ENCODE data around the gene DTNBP1. TPM values are rescaled to one million over a fixed set of nuclear protein-coding genes. Genes with fewer than 3 reads are reported as not detected.
"Not testable (repeated sequence)": the region's sequence is repeated elsewhere in the genome, so short reads cannot be mapped to it uniquely, and the experiment has no call there.

The DTNBP1 gene
- total and polyA plus RNA-seq, 2 donors (not counting 1 experiment from before 2014, with no cell fraction given), result 9.9 to 13.6 TPM

DNA sequence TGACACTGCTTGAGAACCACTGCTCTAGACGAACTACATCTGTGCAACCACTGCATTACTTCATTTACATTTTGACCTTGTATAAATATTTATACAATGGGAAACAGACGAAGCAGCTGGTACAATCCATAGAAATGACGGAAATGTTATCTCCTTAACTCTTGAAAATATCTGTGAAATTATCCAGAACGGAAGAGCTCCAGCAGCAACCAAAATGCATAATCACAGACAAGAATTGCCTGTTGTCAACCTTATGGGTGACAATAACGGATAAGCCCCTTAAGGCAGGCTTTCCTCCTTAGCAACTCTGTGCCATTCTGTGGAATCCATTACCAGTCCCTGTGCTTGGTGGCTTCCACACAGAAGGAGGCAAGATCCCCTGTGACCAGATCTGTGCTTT is 115.4 kb downstream of the DTNBP1 start:
- Histone ChIP-seq H3K9me3 (ENCODE audit: control insufficient read depth, insufficient read depth, low read depth, low read length) (no peaks in the 10 kb centered on the region), H3K9ac (ENCODE audit: insufficient read depth, low read length) (no peak overlapping the region), H3K36me3 (ENCODE audit: control insufficient read depth, insufficient read depth, low read length) (peaks cover 2% of the 10 kb centered on the region), H3K4me1 (ENCODE audit: control insufficient read depth, extremely low read depth, insufficient read depth, low read length) (no peaks in the 10 kb centered on the region), H3K4me2 (ENCODE audit: extremely low read depth, insufficient read depth, low read length) (no peak overlapping the region), H3K4me3 (replicated peaks in 1 of 4; ENCODE audit: control extremely low read depth in 1 of 4, insufficient read depth in 1 of 4, low read depth in 3 of 4, low read length in 4 of 4) (no peak overlapping the region), H3K27me3 (ENCODE audit: control insufficient read depth, insufficient read depth, low read length) (no peaks in the 10 kb centered on the region), H2AFZ (ENCODE audit: low read length) (no peak overlapping the region), H3K79me2 (ENCODE audit: control insufficient read depth, insufficient read depth, low read length) (no peaks in the 10 kb centered on the region), H4K20me1 (ENCODE audit: control insufficient read depth, extremely low read depth, insufficient read depth, low read length) (no peaks in the 10 kb centered on the region), H3K27ac (ENCODE audit: insufficient read depth, low read length) (no peak overlapping the region)
- TF ChIP-seq EZH2 (IDR thresholded peaks at IDR 0.05; ENCODE audit: low read length, missing control alignments) (no peak), CTCF (conservative IDR thresholded peaks at IDR 0.05 in 1 of 2, IDR thresholded peaks at IDR 0.05 in 1 of 2; ENCODE audit: low read depth in 1 of 2, low read length in 2 of 2) (no peak)
- peak in 1 of 2 donors; percentile 78 for DNase-seq (ENCODE audit: low read depth in 2 of 2)

- Histone ChIP-seq H3K4me2 (ENCODE audit: extremely low read depth, insufficient read depth, low read length) (no peak overlapping the region), H3K36me3 (ENCODE audit: control insufficient read depth, insufficient read depth, low read length) (peaks cover under 1% of the 10 kb centered on the region), H3K27ac (ENCODE audit: insufficient read depth, low read length) (no peak overlapping the region), H3K4me3 (replicated peaks in 1 of 4; ENCODE audit: control extremely low read depth in 1 of 4, insufficient read depth in 1 of 4, low read depth in 3 of 4, low read length in 4 of 4) (no peak overlapping the region), H3K4me1 (ENCODE audit: control insufficient read depth, extremely low read depth, insufficient read depth, low read length) (no peaks in the 10 kb centered on the region), H2AFZ (ENCODE audit: low read length) (no peak overlapping the region), H3K9me3 (ENCODE audit: control insufficient read depth, insufficient read depth, low read depth, low read length) (no peaks in the 10 kb centered on the region), H3K27me3 (ENCODE audit: control insufficient read depth, insufficient read depth, low read length) (no peaks in the 10 kb centered on the region), H3K79me2 (ENCODE audit: control insufficient read depth, insufficient read depth, low read length) (no peaks in the 10 kb centered on the region), H4K20me1 (ENCODE audit: control insufficient read depth, extremely low read depth, insufficient read depth, low read length) (no peaks in the 10 kb centered on the region), H3K9ac (ENCODE audit: insufficient read depth, low read length) (no peak overlapping the region)
- TF ChIP-seq CTCF (conservative IDR thresholded peaks at IDR 0.05 in 1 of 2, IDR thresholded peaks at IDR 0.05 in 1 of 2; ENCODE audit: low read depth in 1 of 2, low read length in 2 of 2) (no peak), EZH2 (IDR thresholded peaks at IDR 0.05; ENCODE audit: low read length, missing control alignments) (no peak)
- no peak for DNase-seq (ENCODE audit: low read depth in 2 of 2)
Observed at GRCh38 chr6:15546591-15546990, 116.2 kb downstream of the DTNBP1 start.

DNA sequence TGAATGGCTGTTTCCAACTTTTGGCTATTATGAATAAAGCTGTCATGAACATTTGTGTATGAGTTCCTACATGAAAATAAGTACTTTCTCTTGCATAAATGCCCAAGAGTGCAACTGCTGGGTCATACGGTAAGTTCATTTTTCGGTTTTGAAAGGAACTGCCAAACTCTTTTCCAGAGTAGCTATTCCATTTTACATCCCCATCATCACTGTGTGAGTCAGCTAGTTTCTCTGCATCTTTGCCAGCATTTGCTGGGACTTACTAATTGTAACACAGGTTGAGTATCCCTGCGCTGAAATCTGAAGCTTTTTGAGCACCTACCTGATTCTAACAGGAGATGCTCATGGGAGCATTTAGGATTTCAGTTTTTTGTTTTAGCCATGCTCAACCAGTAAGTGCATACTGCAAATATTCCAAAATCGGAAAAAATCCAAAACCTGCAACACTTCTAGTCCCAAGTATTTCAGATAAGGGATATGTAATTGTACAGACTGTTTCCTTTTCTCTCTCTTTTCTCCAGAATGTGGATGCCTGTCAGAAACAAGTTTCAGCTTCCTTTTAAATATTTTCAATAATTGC is 118.4 kb downstream of the DTNBP1 start:
- Histone ChIP-seq H3K9me3 (ENCODE audit: control insufficient read depth, insufficient read depth, low read depth, low read length) (no peaks in the 10 kb centered on the region), H3K4me2 (ENCODE audit: extremely low read depth, insufficient read depth, low read length) (no peak overlapping the region), H3K4me1 (ENCODE audit: control insufficient read depth, extremely low read depth, insufficient read depth, low read length) (no peaks in the 10 kb centered on the region), H2AFZ (ENCODE audit: low read length) (no peak overlapping the region), H3K27ac (ENCODE audit: insufficient read depth, low read length) (no peak overlapping the region), H3K79me2 (ENCODE audit: control insufficient read depth, insufficient read depth, low read length) (no peaks in the 10 kb centered on the region), H3K9ac (ENCODE audit: insufficient read depth, low read length) (no peak overlapping the region), H3K36me3 (ENCODE audit: control insufficient read depth, insufficient read depth, low read length) (no peaks in the 10 kb centered on the region), H4K20me1 (ENCODE audit: control insufficient read depth, extremely low read depth, insufficient read depth, low read length) (no peaks in the 10 kb centered on the region), H3K27me3 (ENCODE audit: control insufficient read depth, insufficient read depth, low read length) (no peaks in the 10 kb centered on the region), H3K4me3 (replicated peaks in 1 of 4; ENCODE audit: control extremely low read depth in 1 of 4, insufficient read depth in 1 of 4, low read depth in 3 of 4, low read length in 4 of 4) (no peak overlapping the region)
- peak; percentile 48 to 82 for DNase-seq (ENCODE audit: low read depth in 2 of 2)
- TF ChIP-seq CTCF (conservative IDR thresholded peaks at IDR 0.05 in 1 of 2, IDR thresholded peaks at IDR 0.05 in 1 of 2; ENCODE audit: low read depth in 1 of 2, low read length in 2 of 2) (no peak), EZH2 (IDR thresholded peaks at IDR 0.05; ENCODE audit: low read length, missing control alignments) (no peak)

DNA sequence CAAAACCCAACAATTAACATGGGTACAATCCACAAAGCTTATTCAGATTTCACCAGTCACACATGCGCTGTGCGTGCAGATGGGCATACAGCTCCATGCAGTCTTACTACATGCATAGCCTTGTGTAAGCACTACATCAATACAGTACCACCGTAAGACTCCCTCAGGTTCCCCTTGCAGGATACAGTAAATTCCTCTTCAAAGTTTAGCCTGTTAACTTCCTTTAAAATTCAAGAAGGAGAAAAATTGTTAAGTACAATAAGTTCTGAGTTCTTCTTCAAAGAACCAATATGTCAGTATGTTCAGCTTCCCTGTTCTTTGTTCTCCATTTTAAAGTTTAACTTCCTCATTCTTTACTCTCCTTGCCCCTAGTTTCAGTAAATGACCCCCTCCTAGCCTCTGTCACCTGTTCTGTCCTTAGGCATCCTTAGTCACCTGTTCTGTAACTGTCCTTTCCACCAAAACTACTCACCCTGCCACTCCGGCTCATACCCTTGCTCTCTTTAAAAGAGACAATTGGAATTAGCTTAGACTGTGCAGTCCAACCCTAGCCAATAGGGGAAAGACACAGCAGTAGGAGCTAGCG is 119.4 kb downstream of the DTNBP1 start:
- not testable (repeated sequence) for H3K4me2 ChIP-seq (ENCODE audit: extremely low read depth, insufficient read depth, low read length); H3K27ac ChIP-seq (ENCODE audit: insufficient read depth, low read length); H3K36me3 ChIP-seq (ENCODE audit: control insufficient read depth, insufficient read depth, low read length); H3K27me3 ChIP-seq (ENCODE audit: control insufficient read depth, insufficient read depth, low read length); H3K9me3 ChIP-seq (ENCODE audit: control insufficient read depth, insufficient read depth, low read depth, low read length); H2AFZ ChIP-seq (ENCODE audit: low read length); H3K4me3 ChIP-seq (replicated peaks in 1 of 4; ENCODE audit: control extremely low read depth in 1 of 4, insufficient read depth in 1 of 4, low read depth in 3 of 4, low read length in 4 of 4); H4K20me1 ChIP-seq (ENCODE audit: control insufficient read depth, extremely low read depth, insufficient read depth, low read length); H3K9ac ChIP-seq (ENCODE audit: insufficient read depth, low read length); H3K79me2 ChIP-seq (ENCODE audit: control insufficient read depth, insufficient read depth, low read length); DNase-seq (ENCODE audit: low read depth in 2 of 2); H3K4me1 ChIP-seq (ENCODE audit: control insufficient read depth, extremely low read depth, insufficient read depth, low read length)
